NCI-H1092 (cell line): ENCODE measurements around the gene HCK.

ENCODE experiments used
- DNase-seq: peaks from one replicate; lab custom pipeline; 2025; lab: John Stamatoyannopoulos, UW

HCK gene

DNA sequence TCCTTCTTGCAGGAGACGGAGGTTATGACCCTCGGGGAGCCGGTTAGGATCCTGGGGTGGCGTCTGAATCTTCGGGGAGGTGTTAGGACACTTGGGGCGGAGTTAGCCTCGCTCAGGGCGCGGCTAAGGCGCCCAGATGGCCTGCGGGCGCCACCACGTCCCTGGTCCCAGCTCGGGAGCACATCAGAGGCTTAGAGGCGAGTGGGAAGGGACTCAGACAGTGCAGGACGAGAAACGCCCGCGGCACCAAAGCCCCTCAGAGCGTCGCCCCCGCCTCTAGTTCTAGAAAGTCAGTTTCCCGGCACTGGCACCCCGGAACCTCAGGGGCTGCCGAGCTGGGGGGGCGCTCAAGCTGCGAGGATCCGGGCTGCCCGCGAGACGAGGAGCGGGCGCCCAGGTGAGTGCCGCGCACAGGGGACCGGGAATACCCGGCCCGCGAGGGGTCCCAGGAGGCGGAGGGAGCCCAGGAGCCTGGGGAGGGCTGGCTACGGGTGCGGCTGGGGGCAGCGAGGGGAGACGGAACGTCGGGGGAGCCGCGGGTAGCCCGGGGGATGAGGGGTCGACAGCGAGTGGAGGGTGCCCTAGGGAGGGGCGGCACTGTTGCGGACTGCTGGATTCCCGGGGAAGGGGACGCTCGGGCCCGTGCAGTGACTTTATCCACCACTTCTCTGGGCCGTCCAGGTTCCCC, at the start of gene HCK:
TSS of gene HCK (plus strand) at position 153 of the 688 bp plus-strand sequence.
- DNase-seq = no peak

DNA sequence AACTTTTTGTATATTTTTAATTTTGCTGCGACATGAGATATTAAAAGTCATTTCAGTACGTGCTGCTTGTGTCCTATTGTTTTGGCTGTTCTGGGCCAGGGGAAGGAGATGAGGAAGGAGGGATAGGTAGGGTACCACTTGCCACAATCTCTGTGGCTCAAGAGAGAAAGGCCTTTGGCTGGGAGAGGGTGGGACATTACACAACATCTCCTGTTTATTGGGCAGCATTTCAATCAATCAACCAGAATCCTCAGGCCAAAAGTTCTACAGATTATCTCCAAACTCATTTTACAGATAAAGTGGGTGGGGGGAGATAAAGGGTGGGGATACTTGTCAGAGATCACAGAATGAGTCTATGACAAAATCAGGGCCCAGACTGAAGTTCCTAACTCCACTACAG, 48.7 kb upstream of the HCK start:
- DNase-seq = no peak

DNA sequence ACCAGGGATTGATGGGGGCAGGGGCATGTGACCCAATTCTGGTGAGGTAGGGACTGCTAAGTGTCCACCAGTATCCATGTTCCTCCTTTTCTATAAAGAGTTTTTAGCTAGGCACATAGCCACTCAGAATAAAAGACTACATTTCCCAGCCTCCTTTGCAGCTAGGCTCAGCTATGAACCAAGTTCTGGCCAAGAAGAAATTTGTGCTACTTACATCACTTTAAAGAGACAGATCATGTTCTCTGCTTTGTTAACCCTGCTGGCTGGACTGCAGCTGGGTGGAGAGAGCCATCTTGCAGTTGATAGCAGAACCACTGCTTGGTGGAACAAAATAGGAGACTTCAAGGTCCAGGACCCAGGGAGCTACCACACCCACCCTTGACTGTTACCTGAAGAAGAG, 47.1 kb upstream of the HCK start:
- no peak for DNase-seq

DNA sequence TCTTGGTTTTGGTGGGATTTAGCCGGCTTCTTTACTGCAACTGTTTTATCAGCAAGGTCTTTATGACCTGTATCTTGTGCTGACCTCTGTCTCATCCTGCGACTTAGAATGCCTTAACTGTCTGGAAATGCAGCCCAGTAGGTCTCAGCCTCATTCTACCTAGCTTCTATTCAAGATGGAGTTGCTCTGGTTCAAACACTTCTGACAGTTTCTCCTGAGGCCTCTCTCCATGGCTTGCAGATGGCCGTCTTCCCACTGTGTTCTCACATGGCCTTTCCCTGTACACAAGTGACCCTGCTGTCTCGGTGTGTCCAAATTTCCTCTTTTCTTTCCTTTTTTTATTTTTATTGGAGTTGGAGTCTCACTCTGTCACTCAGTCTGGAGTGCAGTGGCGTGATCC, 46.0 kb upstream of the HCK start:
- DNase-seq = no peak

DNA sequence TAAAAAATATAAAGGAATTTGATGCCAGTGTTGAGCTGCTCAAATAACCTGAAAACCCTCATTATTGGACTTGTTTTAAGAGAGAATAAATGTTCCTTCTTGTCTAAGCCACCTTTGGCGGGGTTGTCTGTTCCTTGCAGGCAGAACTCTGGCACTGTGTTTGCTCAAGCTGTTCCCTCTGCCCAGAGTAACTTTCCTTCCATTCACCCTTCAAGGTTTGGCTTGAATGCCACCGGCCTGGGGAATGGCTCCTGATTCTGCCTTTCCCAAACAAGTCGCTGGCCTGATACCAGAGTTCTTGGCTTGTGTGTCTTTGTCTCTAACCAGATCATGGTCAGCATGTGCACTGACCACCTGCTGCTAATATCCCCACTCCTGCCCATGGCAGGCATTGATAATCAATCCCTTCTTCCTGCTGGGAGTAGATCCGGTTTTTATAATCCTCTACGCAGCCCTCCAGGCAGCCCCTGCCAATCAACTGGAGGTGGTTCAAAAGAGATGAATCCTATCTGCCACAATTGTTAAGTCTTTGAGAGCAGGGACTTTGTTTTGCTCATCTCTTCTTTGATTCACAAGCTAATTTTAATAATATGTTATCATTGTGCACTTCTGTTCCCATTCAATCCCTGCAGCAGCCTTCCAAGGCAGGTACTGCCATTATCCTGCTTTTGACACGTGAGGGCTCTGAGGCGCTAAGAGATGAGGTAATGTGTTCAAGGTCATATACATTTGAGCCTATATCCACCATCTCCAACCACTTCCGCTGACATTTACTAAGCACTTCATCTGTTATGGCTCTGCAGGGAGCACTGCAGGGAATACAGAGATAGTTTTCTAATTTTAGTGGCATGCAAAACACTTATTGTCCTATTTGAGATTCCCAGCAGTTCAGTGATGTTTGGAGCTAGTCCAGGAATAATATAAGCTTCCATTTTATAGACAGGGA, 44.9 kb upstream of the HCK start:
- no peak for DNase-seq

DNA sequence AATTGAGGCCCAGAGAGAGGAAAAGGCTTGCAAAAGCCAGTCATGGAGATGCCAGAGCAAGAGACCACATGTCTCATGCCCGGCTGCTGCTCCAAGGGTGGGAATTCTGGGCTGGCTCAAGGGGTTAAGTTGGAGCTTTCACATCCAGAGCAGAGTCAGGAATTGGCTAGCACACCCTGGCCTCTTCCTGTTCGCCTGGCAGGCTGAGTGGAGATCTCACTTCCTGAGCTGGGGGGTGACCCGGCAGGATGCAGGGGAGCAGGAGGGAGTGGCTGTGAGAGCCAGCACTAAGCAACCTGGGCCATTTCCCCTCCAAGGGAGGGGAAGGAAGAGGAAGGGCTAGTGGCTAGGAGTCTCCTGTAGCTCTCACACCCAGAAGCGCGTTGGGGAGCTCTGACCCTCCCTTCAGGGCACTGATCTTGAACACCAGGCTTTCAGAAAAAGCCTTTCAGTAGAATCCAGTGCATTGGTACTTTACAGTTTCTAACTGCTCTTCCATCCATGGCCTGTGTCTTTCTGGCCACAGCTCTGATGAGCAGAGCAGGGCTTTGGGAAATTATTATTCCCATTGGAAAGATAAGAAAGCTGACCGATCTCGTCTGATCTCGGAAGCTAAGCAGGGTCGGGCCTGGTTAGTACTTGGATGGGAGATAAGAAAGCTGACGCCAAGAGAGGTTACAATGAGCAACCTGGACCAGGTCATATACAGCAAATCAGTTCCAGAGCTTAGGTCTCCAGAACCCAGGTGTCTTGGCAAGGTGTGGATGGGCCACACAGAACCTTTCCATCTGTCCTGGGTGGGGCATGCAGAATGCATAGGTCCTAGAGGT, 44.0 kb upstream of the HCK start:
- no peak for DNase-seq

DNA sequence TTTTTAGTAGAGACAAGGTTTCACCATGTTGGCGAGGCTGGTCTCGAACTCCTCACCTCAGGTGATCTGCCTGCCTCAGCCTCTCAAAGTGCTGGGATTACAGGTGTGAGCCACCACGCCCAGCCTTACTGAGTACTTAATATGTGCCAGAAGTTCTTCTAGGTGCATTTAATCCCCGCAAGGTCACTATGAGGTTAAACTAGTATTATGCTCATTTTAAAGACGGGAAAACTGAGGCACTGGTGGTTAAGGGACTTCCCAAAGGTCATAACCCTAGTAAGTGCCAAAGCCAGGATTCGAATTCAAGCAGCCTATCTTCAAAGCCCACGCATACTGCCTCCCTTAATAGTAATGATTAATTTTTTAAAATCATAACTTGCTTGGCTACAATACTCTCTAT, 42.5 kb upstream of the HCK start:
- no peak for DNase-seq

DNA sequence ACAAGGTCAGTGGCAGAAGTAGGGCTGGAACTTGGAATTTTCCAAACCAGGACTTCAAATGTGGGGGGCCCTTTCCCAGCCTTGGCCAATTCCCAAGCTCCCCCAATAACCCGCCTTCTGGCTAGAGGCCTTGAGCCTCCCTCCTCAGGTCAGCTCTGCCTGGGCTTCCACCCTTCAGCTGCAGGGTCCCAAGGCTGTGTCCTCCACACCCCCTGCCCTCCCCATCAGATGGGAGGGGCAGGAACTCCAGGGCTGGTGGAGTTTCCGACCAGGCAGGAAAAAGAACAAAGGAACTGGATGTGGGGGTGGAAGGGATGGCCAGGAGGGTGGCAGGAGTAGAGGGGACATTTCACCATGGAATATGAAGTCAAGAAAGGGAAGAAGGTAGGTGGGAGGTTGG, 41.9 kb upstream of the HCK start, which contains the start of gene CCM2L:
TSS of gene CCM2L (plus strand) at position 338 of the 400 bp plus-strand sequence. CDS start at position 355, 17 bp downstream.
- no peak for DNase-seq

DNA sequence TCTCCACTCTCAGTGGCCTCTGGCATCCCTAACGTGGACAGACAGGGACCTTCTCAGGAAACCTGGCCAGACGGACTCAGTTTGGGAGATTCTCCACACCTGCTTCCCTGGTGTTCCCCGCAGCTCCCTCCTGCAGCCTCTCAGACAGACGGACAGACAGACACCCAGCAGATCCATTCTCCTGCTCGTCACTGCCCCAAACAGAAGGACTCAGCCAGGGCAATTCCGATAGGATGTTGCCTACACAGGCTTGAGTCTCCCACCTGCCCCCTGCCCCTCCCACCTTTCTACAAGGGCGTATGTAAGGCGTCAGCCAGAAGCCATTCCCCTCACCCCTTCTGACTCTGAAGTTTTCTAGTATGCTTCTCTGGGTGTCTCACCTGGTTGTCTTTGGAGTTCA, 41.4 kb upstream of the HCK start:
- no peak for DNase-seq

DNA sequence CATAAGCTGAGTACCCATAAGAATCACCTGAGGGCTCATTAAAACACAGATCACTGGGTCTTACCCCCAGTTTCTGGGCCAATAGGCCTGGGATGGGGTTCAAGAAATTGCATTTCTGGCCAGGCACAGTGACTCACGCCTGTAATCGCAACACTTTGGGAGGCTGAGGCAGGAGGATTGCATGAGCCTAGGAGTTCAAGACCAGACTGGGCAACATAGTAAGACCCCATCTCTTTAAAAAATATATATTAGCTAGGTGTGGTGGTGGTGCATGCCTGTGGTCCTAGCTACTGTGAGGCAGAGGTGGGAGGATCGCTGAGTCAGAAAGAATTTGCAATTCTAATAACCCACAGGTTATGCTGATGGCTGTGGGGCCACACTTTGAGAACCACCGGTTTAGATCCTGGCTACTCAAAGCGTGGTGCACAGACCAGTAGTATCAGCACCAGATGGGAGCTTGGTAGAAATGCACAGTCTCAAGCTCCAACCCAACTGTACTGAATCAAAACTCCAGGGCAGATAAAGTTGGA, 39.8 kb upstream of the HCK start:
- no peak for DNase-seq

DNA sequence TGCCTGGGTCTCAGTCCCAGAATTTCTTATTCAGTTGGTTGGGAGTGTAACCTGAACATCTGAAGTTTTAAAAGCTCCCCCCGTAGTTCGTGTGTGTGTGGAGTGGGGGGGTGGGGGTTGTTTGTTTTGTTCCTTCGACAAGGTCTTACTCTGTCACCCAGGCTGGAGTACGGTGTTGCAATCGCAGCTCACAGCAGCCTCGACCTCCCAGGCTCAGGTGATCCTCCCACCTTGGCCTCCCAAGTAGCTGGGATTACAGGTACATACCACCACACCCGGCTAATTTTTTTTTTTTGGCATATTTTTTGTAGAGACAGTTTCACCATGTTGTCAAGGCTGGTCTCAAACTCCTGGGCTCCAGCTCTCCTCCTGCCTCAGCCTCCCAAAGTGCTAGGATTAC, 38.7 kb upstream of the HCK start:
- no peak for DNase-seq

DNA sequence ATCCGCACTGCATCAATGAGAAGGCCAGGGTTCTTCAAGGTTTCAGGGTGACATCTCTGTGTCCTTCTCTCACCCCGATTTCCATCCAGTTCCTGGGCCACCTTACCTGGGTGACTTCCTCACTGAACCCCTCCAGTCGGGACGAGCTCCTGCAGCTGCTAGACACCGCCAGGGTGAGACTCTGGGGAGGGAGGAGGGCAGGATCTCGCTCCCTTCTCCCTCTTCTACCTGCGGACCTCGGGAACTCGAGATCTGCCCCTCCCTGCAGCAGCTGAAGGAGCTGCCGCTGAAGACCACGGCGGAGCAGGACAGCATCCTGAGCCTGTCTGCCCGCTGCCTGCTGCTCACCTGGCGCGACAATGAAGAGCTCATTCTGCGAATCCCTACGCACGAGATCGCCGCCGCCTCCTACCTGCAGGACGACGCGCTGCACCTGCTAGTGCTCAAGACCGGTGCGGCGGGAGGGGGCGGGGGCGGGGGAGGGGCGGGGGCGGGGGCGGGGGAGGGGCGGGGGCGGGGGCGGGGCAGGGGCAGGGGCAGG, 34.3 kb upstream of the HCK start:
- peak; percentile 59 for DNase-seq

DNA sequence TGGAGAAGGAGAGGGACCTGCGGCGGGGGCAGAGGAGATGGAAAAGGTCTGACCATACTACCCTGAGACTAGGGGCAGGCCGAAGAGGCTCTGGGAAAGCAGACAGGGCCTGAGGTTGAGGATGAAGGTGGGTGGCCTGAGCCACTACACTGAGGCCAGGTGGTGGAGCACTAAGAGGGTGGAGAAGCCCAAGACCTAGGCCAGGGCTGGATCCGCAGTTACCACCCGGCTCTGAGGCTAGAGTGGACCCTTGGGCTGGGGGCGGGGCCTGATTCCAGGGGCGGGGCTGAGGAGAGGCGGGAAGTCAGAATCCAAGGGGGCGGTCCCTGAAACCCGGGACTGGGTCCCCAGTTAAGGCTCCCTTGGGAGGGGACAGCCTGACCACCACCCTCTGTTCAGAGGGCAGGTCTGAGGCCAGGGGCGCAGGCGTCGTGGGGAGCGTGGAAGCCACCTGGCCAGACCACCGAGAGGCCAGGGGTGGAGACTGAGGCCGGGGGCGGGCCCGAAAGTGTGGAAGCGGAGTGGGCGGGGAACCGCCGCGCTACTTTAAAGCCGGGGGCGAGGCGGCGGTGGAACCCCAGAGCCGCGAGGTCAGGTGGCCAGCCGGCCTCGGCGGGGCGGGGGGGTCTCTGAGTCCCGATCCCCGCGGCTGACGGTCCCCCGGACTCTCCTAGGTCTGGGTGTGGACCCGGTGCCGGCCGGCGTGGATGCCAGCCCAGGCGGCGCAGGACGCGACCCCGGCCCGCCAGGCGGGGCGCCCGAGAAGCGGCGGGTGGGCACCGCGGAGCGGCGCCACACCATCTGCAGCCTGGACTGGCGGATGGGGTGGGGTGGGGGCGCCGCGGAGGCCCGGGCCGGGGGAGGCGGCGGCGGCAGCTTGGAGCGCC, 33.5 kb upstream of the HCK start:
- peak; percentile 63 for DNase-seq

DNA sequence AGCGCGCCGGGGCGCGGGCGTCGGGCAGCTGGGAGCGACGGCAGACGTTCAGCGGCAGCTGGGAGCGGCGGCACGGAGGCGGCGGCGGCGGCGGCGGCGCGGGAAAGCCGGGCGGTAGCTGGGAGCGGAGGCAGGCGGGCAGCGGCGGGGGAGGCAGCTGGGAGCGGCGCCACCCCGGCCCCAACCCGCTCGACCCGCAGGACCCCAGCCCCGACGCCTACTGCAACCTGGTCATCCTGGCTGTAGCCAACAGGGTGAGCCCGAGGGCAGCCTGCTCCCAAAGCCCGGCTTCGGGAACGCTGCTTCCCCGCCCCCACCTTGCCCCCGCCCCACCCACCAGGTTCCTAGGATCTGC, 32.9 kb upstream of the HCK start:
- DNase-seq = no peak

DNA sequence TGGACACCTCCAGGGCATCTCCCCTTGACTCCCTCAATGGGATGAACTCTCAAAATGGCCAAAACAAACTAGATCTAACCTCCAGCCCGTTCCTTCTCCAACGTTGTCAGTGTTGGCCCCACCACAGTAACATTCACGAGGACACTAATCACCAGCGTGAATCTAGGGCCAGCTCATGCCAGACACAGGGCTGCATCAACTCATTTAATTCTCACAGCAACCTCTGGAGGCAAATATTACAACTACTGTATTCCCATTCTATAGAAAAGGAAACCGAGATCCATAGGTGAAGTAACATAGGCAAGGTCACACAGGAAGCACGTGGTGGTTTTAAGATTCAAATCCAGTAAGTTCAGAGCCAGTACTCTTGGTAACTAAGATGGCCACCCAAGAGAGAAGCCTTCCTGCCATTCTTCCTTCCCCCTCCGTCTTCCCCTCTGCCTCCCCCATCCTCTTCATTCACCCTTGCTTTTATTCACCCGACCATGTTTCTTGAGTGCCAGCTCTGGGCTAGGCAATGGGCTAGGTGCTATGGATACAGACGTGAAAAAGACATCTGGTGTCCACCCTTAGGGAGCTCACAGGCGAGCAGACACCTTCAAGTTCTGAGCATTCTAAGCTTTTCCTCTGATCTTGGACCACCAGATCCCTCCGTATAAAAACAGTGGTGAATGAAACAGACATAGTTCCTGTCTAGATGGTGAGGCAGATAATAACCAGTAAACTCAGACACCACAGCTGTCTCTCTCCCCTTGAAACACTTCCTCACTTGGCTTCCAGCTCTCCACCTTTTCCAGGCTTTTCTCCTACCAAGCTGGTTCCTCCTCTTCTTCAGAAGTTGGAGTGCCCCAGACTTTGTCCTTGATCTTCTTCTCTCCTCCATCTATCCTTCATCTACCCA, 32.2 kb upstream of the HCK start:
- DNase-seq = no peak

DNA sequence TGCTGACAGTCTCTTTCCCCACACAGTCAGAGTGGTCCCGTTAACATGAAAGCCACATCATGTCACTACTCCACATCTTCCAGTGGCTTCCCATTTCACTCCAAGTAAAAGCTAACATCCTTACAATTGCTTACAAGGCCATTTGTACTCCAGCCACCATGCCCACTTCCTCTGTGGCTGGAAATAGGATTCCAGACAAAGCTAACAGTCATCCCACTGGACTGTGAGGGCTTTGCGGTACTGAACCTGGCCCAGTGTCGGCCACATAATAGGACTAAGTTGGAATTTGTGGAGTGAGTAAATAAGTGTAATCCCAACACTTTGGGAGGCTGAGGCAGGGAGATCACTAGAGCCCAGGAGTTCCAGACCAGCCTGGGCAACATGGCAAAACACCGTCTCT, 31.0 kb upstream of the HCK start:
- no peak for DNase-seq

DNA sequence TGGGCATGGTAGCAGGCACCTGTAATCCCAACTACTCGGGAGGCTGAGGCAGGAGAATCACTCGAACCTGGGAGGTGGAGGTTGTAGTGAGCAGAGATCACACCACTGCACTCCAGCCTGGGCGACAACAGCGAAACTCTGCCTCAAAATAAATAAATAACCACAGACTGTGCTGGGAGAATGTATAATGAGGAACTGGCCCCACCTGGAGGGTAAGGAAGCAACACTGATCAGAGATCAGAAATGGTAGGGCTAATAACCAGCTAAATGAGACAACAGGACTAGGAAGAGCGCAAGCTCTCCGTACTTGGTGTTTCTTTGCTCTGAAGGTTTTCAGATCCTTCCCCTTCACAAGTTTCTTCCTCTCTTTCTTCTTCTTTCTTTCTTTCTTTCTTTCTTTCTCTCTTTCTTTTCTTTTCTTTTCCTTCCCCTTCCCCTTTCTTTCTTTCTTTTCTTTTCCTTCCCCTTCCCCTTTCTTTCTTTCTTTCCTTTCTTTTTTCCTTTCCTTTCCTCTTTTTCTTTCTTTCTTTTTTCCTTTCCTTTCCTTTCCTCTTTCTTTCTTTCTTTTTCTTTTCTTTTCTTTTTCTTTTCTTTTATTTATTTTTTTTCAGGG, 27.3 kb upstream of the HCK start:
- no peak for DNase-seq

DNA sequence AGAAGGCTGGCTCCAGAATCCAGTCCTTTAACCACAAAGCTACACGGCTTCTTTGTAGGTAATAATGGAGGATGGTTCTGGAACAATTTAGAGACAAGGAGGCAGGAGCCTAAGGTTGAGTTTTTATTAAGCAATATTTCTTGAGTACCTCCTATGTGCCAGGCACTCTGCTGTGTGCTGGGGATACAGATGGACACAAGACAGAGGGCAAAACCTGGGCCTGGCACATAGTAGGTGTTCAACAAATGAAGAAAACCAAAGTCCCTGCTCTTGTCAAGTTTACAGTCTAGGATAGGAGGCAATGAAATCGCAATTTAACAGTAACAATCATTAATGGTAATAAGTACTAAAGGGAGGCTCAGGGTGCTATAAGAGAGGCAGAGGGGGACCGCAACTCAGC, 24.4 kb upstream of the HCK start:
- no peak for DNase-seq

DNA sequence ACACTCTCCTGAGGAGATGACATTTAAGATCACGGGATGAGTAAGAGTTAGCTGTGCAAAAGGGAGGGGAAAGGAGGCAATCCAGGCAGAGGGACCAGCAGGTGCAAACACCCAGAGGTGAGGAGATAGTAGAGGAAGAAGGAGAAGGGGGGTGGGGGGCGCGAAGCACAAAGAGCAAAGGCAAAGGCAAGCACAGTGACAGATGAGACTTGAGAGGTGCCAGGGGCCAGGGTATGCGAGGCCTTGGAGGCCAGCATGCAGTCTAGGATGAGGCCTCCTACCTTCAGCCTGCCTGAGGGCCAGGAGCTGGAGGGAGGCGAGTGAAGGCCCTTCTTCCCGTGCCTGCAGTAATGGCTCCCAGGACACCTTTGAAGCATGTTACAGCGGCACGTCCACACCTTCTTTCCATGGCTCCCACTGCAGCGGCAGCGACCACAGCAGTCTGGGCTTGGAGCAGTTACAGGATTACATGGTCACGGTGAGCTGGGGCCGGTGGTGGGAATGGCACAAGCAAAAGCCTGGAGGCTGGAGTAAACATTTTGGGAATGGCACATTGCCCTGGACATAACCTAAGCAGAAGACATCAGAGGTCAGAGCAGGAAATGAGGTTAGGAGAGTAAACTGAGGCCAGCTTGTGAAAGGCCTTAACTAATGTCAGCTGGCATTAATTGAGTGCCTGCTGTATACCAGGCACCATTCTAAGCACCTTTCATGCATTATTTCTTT, 23.2 kb upstream of the HCK start:
- DNase-seq = no peak
